H1 (cell line): ENCODE results near the gene SPOCK1. TPM values are rescaled to one million over a fixed set of nuclear protein-coding genes. Genes with fewer than 3 reads are reported as not detected.

ENCODE experiments used
- CTCF ChIA-PET: fragments of 300-600 bp; sonication (Branson Sonifier 250); formaldehyde crosslinking; loops from one replicate; lab custom pipeline; 2021; ENCODE audit not compliant: partially characterized antibody; lab: Charles Lee
- POLR2A ChIA-PET: fragments of 300-600 bp; sonication (Branson Sonifier 250); formaldehyde crosslinking; loops from one replicate; lab custom pipeline; 2021; ENCODE audit warnings: inconsistent platforms; ENCODE audit not compliant: partially characterized antibody; lab: Charles Lee
- DNase-seq, 2 experiments: peaks; one replicate each; pipeline versions ENCODE4 v3.0.0 to v3.0.0-alpha.2; 2010 to 2022; ENCODE audit warnings: low spot score in 2 of 2, low read depth in 1 of 2, mixed read lengths in 1 of 2
- FAIRE-seq: peaks from 2 replicates; lab custom pipeline; 2011; peaks lifted over from hg19 to GRCh38; lab: Jason Lieb, UNC
- H2AFZ ChIP-seq: 2 replicates; pipeline ENCODE4 v1.8.1; 2012; ENCODE audit warnings: low read length, inconsistent platforms
- H2AK5ac ChIP-seq: 2 replicates; pipeline ENCODE4 v1.6.1; 2013; ENCODE audit warnings: low read depth, low read length
- H2BK120ac ChIP-seq: replicated peaks from 2 replicates; pipeline ENCODE3; 2013; ENCODE audit warnings: low read depth, low read length, inconsistent platforms
- H2BK12ac ChIP-seq: 2 replicates; pipeline ENCODE4 v1.6.1; 2013; ENCODE audit warnings: low read depth, low read length
- H2BK15ac ChIP-seq: 2 replicates; pipeline ENCODE4 v1.6.1; 2013; ENCODE audit warnings: low read length
- H2BK20ac ChIP-seq: 2 replicates; pipeline ENCODE4 v1.6.1; 2013; ENCODE audit warnings: low read length
- H2BK5ac ChIP-seq: 2 replicates; pipeline ENCODE4 v1.6.1; 2013; ENCODE audit warnings: low read depth, low read length
- H3K14ac ChIP-seq: 2 replicates; pipeline ENCODE4 v1.6.1; 2013; ENCODE audit warnings: inconsistent platforms; ENCODE audit not compliant: insufficient read length
- H3K18ac ChIP-seq: 2 replicates; pipeline ENCODE4 v1.6.1; 2013; ENCODE audit warnings: low read length; ENCODE audit errors: extremely low read depth
- H3K23ac ChIP-seq: 2 replicates; pipeline ENCODE4 v1.6.1; 2013; ENCODE audit warnings: inconsistent platforms; ENCODE audit not compliant: insufficient read length
- H3K23me2 ChIP-seq: 2 replicates; pipeline ENCODE4 v1.6.1; 2013; ENCODE audit warnings: low read depth, low read length
- H3K27ac ChIP-seq: 2 replicates; pipeline ENCODE4 v1.6.1; 2011; ENCODE audit warnings: low read depth, low read length, inconsistent platforms
- H3K27me3 ChIP-seq, 4 experiments: replicated peaks in 1 of 4; 1 replicate in 1 of 4; 2 replicates in 3 of 4; pipeline versions ENCODE4 v1.6.1 to v1.8.1; 2011 to 2013; ENCODE audit warnings: low read length in 3 of 4, mild to moderate bottlenecking in 3 of 4, inconsistent platforms in 2 of 4, mixed read lengths in 2 of 4, moderate library complexity in 1 of 4; ENCODE audit not compliant: control insufficient read depth in 3 of 4, insufficient read depth in 3 of 4; ENCODE audit errors: extremely low read depth in 1 of 4
- H3K36me3 ChIP-seq, 4 experiments: 2 replicates each; pipeline versions ENCODE4 v1.6.1 to v1.8.1; 2011 to 2013; ENCODE audit warnings: mild to moderate bottlenecking in 4 of 4, low read length in 3 of 4, moderate library complexity in 2 of 4, control low read depth in 1 of 4, inconsistent platforms in 1 of 4; ENCODE audit not compliant: insufficient read depth in 4 of 4, control insufficient read depth in 2 of 4
- H3K4ac ChIP-seq: replicated peaks from 2 replicates; pipeline ENCODE3; 2013; ENCODE audit warnings: low read length, low read depth, mixed read lengths, inconsistent platforms; ENCODE audit not compliant: insufficient read length
- H3K4me1 ChIP-seq, 4 experiments: replicated peaks in 1 of 4; 1 replicate in 1 of 4; 2 replicates in 3 of 4; pipeline versions ENCODE4 v1.6.1 to v1.8.1; 2011 to 2013; ENCODE audit warnings: low read length in 3 of 4, inconsistent platforms in 2 of 4, mixed read lengths in 1 of 4; ENCODE audit not compliant: insufficient read depth in 4 of 4, control insufficient read depth in 3 of 4
- H3K4me2 ChIP-seq, 2 experiments: 2 replicates each; pipeline versions ENCODE4 v1.6.1 to v1.8.1; 2011 to 2013; ENCODE audit warnings: low read depth in 2 of 2, low read length in 2 of 2, control low read depth in 1 of 2, inconsistent platforms in 1 of 2, mild to moderate bottlenecking in 1 of 2; ENCODE audit not compliant: insufficient read depth in 1 of 2
- H3K4me3 ChIP-seq, 4 experiments: fragments of 200-600, 300-600 bp in 1 of 4; sonication (generic), shearing (Covaris generic), sonication (Bioruptor Twin) in 1 of 4; 2 replicates each; pipeline versions ENCODE4 v1.5.1 to v1.8.1; 2011 to 2016; ENCODE audit warnings: low read length in 4 of 4, low read depth in 3 of 4, control low read depth in 2 of 4, inconsistent platforms in 2 of 4, mild to moderate bottlenecking in 2 of 4, mixed read lengths in 1 of 4, moderate library complexity in 1 of 4; ENCODE audit not compliant: insufficient read depth in 2 of 4; ENCODE audit errors: extremely low read depth in 1 of 4
- H3K56ac ChIP-seq: replicated peaks from 2 replicates; pipeline ENCODE3; 2013; ENCODE audit warnings: low read depth, mild to moderate bottlenecking, mixed read lengths, low read length, inconsistent platforms; ENCODE audit not compliant: insufficient read length
- H3K79me1 ChIP-seq: 2 replicates; pipeline ENCODE4 v1.6.1; 2013; ENCODE audit warnings: low read depth, low read length, control low read depth
- H3K79me2 ChIP-seq, 2 experiments: 2 replicates each; pipeline versions ENCODE4 v1.6.1 to v1.8.1; 2012 to 2013; ENCODE audit warnings: low read length in 2 of 2, mild to moderate bottlenecking in 2 of 2, inconsistent platforms in 1 of 2; ENCODE audit not compliant: insufficient read depth in 2 of 2, control insufficient read depth in 1 of 2
- H3K9ac ChIP-seq, 4 experiments: replicated peaks in 1 of 4; 1 replicate in 1 of 4; 2 replicates in 3 of 4; pipeline versions ENCODE4 v1.6.1 to v1.8.1; 2011 to 2013; ENCODE audit warnings: low read depth in 3 of 4, low read length in 3 of 4, control low read depth in 2 of 4, mild to moderate bottlenecking in 2 of 4, moderate library complexity in 2 of 4, inconsistent platforms in 1 of 4; ENCODE audit errors: extremely low read depth in 1 of 4
- H3K9me3 ChIP-seq, 2 experiments: 2 replicates each; pipeline versions ENCODE4 v1.6.1 to v1.8.1; 2012 to 2013; ENCODE audit warnings: mild to moderate bottlenecking in 2 of 2, moderate library complexity in 2 of 2, control low read depth in 1 of 2, inconsistent platforms in 1 of 2, low read depth in 1 of 2, low read length in 1 of 2, mixed read lengths in 1 of 2; ENCODE audit not compliant: insufficient read depth in 2 of 2
- H4K20me1 ChIP-seq, 2 experiments: replicated peaks in 1 of 2; 2 replicates each; pipeline versions ENCODE3 to v1.8.1; 2011 to 2013; ENCODE audit warnings: inconsistent platforms in 2 of 2, low read length in 2 of 2, mild to moderate bottlenecking in 1 of 2; ENCODE audit not compliant: insufficient read depth in 2 of 2, control insufficient read depth in 1 of 2
- H4K5ac ChIP-seq: 2 replicates; pipeline ENCODE4 v1.6.1; 2013; ENCODE audit warnings: low read length, low read depth, mixed read lengths, inconsistent platforms; ENCODE audit not compliant: insufficient read length
- H4K8ac ChIP-seq: 2 replicates; pipeline ENCODE4 v1.8.0; 2013; ENCODE audit warnings: mild to moderate bottlenecking, moderate library complexity, low read length, inconsistent platforms; ENCODE audit not compliant: insufficient read depth; ENCODE audit errors: extremely low read depth
- H4K91ac ChIP-seq: replicated peaks from 2 replicates; pipeline ENCODE3; 2013; ENCODE audit warnings: low read length, mixed read lengths, inconsistent platforms; ENCODE audit not compliant: insufficient read length
- BCL11A ChIP-seq, 2 experiments: IDR thresholded peaks; one replicate each; pipeline ENCODE4 v1.6.1; 2011; ENCODE audit warnings: low read depth in 2 of 2, low read length in 2 of 2, mild to moderate bottlenecking in 2 of 2
- BRCA1 ChIP-seq: IDR thresholded peaks from 2 replicates; pipeline ENCODE4 v1.6.1; 2012; ENCODE audit warnings: low read depth, low read length, improper control_type of control experiment
- CREB1 ChIP-seq: IDR thresholded peaks from 2 replicates; pipeline ENCODE4 v1.6.1; 2012; ENCODE audit warnings: inconsistent platforms
- EP300 ChIP-seq, 2 experiments: IDR thresholded peaks; 1 replicate in 1 of 2; 2 replicates in 1 of 2; pipeline ENCODE4 v1.6.1; 2011 to 2012; ENCODE audit warnings: low read depth in 2 of 2, low read length in 2 of 2, mild to moderate bottlenecking in 2 of 2, borderline replicate concordance in 1 of 2, inconsistent platforms in 1 of 2, moderate library complexity in 1 of 2
- EZH2 ChIP-seq: fragments of 200-600 bp; sonication (generic); IDR thresholded peaks from 2 replicates; pipeline ENCODE4 v1.7.1; 2012; ENCODE audit warnings: low read depth, mild to moderate bottlenecking, moderate library complexity, low read length, inconsistent platforms; ENCODE audit not compliant: severe bottlenecking
- GTF2F1 ChIP-seq: IDR thresholded peaks from 2 replicates; pipeline ENCODE4 v1.6.1; 2012; ENCODE audit warnings: low read depth, low read length, improper control_type of control experiment, borderline replicate concordance
- JUN ChIP-seq: IDR thresholded peaks from 2 replicates; pipeline ENCODE4 v1.6.1; 2011; ENCODE audit warnings: low read depth, mild to moderate bottlenecking, improper control_type of control experiment, low read length
- RFX5 ChIP-seq: IDR thresholded peaks from 2 replicates; pipeline ENCODE4 v1.6.1; 2011; ENCODE audit warnings: low read depth, low read length, improper control_type of control experiment, borderline replicate concordance
- RXRA ChIP-seq: IDR thresholded peaks from 2 replicates; pipeline ENCODE4 v1.6.1; 2011; ENCODE audit warnings: low read depth, mild to moderate bottlenecking, low read length, moderate library complexity; ENCODE audit not compliant: insufficient read depth
- SIRT6 ChIP-seq: IDR thresholded peaks from one replicate; pipeline ENCODE4 v1.7.1; 2012; ENCODE audit warnings: low read length, inconsistent platforms
- SP2 ChIP-seq: IDR thresholded peaks from 2 replicates; pipeline ENCODE4 v1.6.1; 2012; ENCODE audit warnings: mild to moderate bottlenecking, low read length, inconsistent platforms
- TAF1 ChIP-seq: IDR thresholded peaks from 2 replicates; pipeline ENCODE4 v1.6.1; 2011; ENCODE audit warnings: mild to moderate bottlenecking, low read depth, low read length
- TBP ChIP-seq: IDR thresholded peaks from 2 replicates; pipeline ENCODE4 v1.6.1; 2011; ENCODE audit warnings: low read depth, low read length, improper control_type of control experiment
- ZNF274 ChIP-seq: IDR thresholded peaks from 2 replicates; pipeline ENCODE4 v1.7.0; 2012; ENCODE audit warnings: low read length, borderline replicate concordance; ENCODE audit errors: extremely low read depth
- WGBS, 2 experiments: shearing (Covaris generic) in 1 of 2; methylation state at CpG; one replicate each; pipeline versions ENCODE4 v1.1.6 to v1.1.7; 2013 to 2015; ENCODE audit warnings: low lambda C conversion rate in 2 of 2, mixed read lengths in 2 of 2, inconsistent platforms in 1 of 2, low coverage in 1 of 2, missing lambda C conversion rate in 1 of 2; ENCODE audit not compliant: insufficient replicate concordance in 2 of 2, insufficient coverage in 1 of 2, insufficient read length in 1 of 2; ENCODE audit errors: extremely low coverage in 1 of 2, missing lambda C conversion rate in 1 of 2; 5-methylcytosine and 5-hydroxymethylcytosine counted together
- polyA plus RNA-seq, 7 experiments: library from polyadenylated mRNA; depleted of rRNA in 3 of 7; stranded (reverse) in 5 of 7; unstranded in 2 of 7; fragments of >200 nt in 5 of 7; fragments of 200-250 nt in 2 of 7; gene quantifications; 1 replicate in 5 of 7; 2 replicates in 1 of 7; 4 replicates in 1 of 7; pipeline versions ENCODE4 v1.2.1 to v1.2.3, GENCODE V29; 2011 to 2013; ENCODE audit warnings: missing spikeins in 2 of 7, mixed read lengths in 2 of 7
- total RNA-seq: library from RNA; stranded (reverse); fragmentation: NEBNext Ultra II Directional; extraction: Animal tissue kit (Norgen Biotek cat#: 25700); gene quantifications from 2 replicates; pipeline ENCODE4 v1.2.1, GENCODE V29; 2021
- TF ChIP-seq, protein P1 (sequence below): IDR thresholded peaks from 2 replicates; pipeline ENCODE4 v1.6.1; 2012; ENCODE audit warnings: inconsistent platforms

SPOCK1 gene
- total and polyA plus RNA-seq, 2 of the 8 experiments (the other 6 are each of a cell fraction or from before 2014, with no cell fraction given): 6.9 to 18.1 TPM

DNA sequence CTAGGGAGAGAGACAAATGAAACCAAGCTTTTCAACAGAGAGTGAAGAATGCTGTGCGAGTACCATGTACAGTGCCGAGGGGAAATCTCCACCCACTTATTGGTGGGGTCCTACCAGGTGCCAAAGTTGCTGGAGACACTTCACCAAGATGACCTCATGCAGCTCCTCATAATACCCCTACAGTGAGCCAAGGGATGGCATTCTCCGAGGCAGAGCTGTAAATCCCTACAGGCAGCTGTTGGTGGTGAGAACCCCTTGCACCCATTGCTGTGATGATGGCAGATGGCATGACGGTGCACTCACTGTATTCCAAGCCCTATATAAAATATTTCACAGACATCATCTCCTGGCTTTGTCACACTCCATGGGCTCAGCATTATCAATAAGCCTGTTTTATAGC, 464.9 kb downstream of the SPOCK1 start:
- CTCF ChIA-PET: interaction anchor here (0.7 kb wide), 1 partner anchor 406 kb away, joined by 3 read pairs; no protein-coding TSS in a partner anchor
- Histone ChIP-seq H3K4ac (no peak overlapping the region), H3K9me3 (no peaks in the 10 kb centered on the region), H3K4me2 (no peak overlapping the region), H4K8ac (no peak overlapping the region), H2BK120ac (no peak overlapping the region), H3K23ac (no peak overlapping the region), H2BK12ac (no peak overlapping the region), H4K20me1 (no peaks in the 10 kb centered on the region), H4K5ac (no peak overlapping the region), H2AFZ (no peak overlapping the region), H3K18ac (no peak overlapping the region), H3K9ac (no peak overlapping the region), H3K14ac (no peak overlapping the region), H3K27me3 (no peaks in the 10 kb centered on the region), H2BK20ac (no peak overlapping the region), H3K56ac (no peak overlapping the region), H3K36me3 (no peaks in the 10 kb centered on the region), H2BK5ac (no peak overlapping the region), H3K4me3 (no peak overlapping the region), H4K91ac (no peak overlapping the region), H3K27ac (no peak overlapping the region), H3K23me2 (no peaks in the 10 kb centered on the region), H2BK15ac (no peak overlapping the region), H2AK5ac (0 out of 2 replicates have a peak overlapping the region, but pooled peaks have one; percentile 39), H3K4me1 (peaks cover 2 to 14% (median 12%) of the 10 kb centered on the region in 4 experiments; a peak in 4 of 7 replicates), H3K79me2 (no peaks in the 10 kb centered on the region), H3K79me1 (no peaks in the 10 kb centered on the region)
- FAIRE-seq (no peak), DNase-seq (no peak)
- 87% methylated on average over 4 of the region's 4 CpGs; no CpG with 5 or more reads in 1 of the 2 experiments for WGBS, 2 experiments
- POLR2A ChIA-PET: no interaction called here
- no peak for TF ChIP-seq CREB1
- TF ChIP-seq ZNF274: no peak
- TF ChIP-seq TBP: no peak
- TF ChIP-seq SP2: no peak
- no peak for TF ChIP-seq BCL11A (IDR thresholded peaks at IDR 0.05; ENCODE audit: low read depth in 2 of 2, low read length in 2 of 2)
- no peak for TF ChIP-seq JUN
- no peak for TF ChIP-seq BRCA1
- no peak for TF ChIP-seq RFX5
- TF ChIP-seq, protein P1, sequence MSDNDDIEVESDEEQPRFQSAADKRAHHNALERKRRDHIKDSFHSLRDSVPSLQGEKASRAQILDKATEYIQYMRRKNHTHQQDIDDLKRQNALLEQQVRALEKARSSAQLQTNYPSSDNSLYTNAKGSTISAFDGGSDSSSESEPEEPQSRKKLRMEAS: no peak
- TF ChIP-seq SIRT6: no peak
- TF ChIP-seq GTF2F1: no peak
- TF ChIP-seq TAF1: no peak
- TF ChIP-seq EP300 (IDR thresholded peaks at IDR 0.05; ENCODE audit: borderline replicate concordance in 1 of 2, low read depth in 2 of 2, low read length in 2 of 2): no peak
- no peak for TF ChIP-seq EZH2
- TF ChIP-seq RXRA: no peak
